Measurements from ENCODE around the gene SAP30BP.

Gene SAP30BP

GRCh38 chr17:75725504-75725903, 58.4 kb downstream of the SAP30BP start:
- Histone ChIP-seq H3K4me1 (ENCODE audit: control insufficient read depth, insufficient read depth, low read length) (no peaks in the 10 kb centered on the region), H3K27me3 (ENCODE audit: control insufficient read depth, insufficient read depth, low read length) (peaks cover 7% of the 10 kb centered on the region), H3K9ac (ENCODE audit: low read depth, low read length) (no peak overlapping the region), H3K9me3 (ENCODE audit: control insufficient read depth, insufficient read depth, low read length) (no peaks in the 10 kb centered on the region), H3K36me3 (ENCODE audit: control insufficient read depth, insufficient read depth, low read length) (no peaks in the 10 kb centered on the region), H3K4me3 (ENCODE audit: low read depth, low read length) (no peak overlapping the region)

GRCh38 chr17:75727391-75727790, 60.3 kb downstream of the SAP30BP start:
- Histone ChIP-seq H3K36me3 (ENCODE audit: control insufficient read depth, insufficient read depth, low read length) (no peaks in the 10 kb centered on the region), H3K27me3 (ENCODE audit: control insufficient read depth, insufficient read depth, low read length) (no peaks in the 10 kb centered on the region), H3K4me1 (ENCODE audit: control insufficient read depth, insufficient read depth, low read length) (no peaks in the 10 kb centered on the region), H3K9me3 (ENCODE audit: control insufficient read depth, insufficient read depth, low read length) (no peaks in the 10 kb centered on the region), H3K9ac (ENCODE audit: low read depth, low read length) (no peak overlapping the region), H3K4me3 (ENCODE audit: low read depth, low read length) (no peak overlapping the region)

GRCh38 chr17:75729351-75729750, 62.2 kb downstream of the SAP30BP start:
- Histone ChIP-seq H3K36me3 (ENCODE audit: control insufficient read depth, insufficient read depth, low read length) (no peaks in the 10 kb centered on the region), H3K27me3 (ENCODE audit: control insufficient read depth, insufficient read depth, low read length) (no peaks in the 10 kb centered on the region), H3K9me3 (ENCODE audit: control insufficient read depth, insufficient read depth, low read length) (no peaks in the 10 kb centered on the region), H3K9ac (ENCODE audit: low read depth, low read length) (no peak overlapping the region), H3K4me3 (ENCODE audit: low read depth, low read length) (no peak overlapping the region), H3K4me1 (ENCODE audit: control insufficient read depth, insufficient read depth, low read length) (no peaks in the 10 kb centered on the region)

- Histone ChIP-seq H3K4me1 (ENCODE audit: control insufficient read depth, insufficient read depth, low read length) (no peaks in the 10 kb centered on the region), H3K9me3 (ENCODE audit: control insufficient read depth, insufficient read depth, low read length) (no peaks in the 10 kb centered on the region), H3K36me3 (ENCODE audit: control insufficient read depth, insufficient read depth, low read length) (no peaks in the 10 kb centered on the region), H3K9ac (ENCODE audit: low read depth, low read length) (no peak overlapping the region), H3K27me3 (ENCODE audit: control insufficient read depth, insufficient read depth, low read length) (no peaks in the 10 kb centered on the region), H3K4me3 (ENCODE audit: low read depth, low read length) (no peak overlapping the region)
Measured at GRCh38 chr17:75730065-75730464, 62.9 kb downstream of the SAP30BP start.

- Histone ChIP-seq H3K9me3 (ENCODE audit: control insufficient read depth, insufficient read depth, low read length) (no peaks in the 10 kb centered on the region), H3K36me3 (ENCODE audit: control insufficient read depth, insufficient read depth, low read length) (no peaks in the 10 kb centered on the region), H3K4me1 (ENCODE audit: control insufficient read depth, insufficient read depth, low read length) (no peaks in the 10 kb centered on the region), H3K4me3 (ENCODE audit: low read depth, low read length) (no peak overlapping the region), H3K27me3 (ENCODE audit: control insufficient read depth, insufficient read depth, low read length) (no peaks in the 10 kb centered on the region), H3K9ac (ENCODE audit: low read depth, low read length) (no peak overlapping the region)
Measured at GRCh38 chr17:75731086-75731715, 64.1 kb downstream of the SAP30BP start.

GRCh38 chr17:75731716-75732498, 64.8 kb downstream of the SAP30BP start:
- no peaks in the 10 kb centered on the region for H3K4me1 ChIP-seq (ENCODE audit: control insufficient read depth, insufficient read depth, low read length)
- H3K9ac ChIP-seq (ENCODE audit: low read depth, low read length): no peak overlapping the region
- no peaks in the 10 kb centered on the region for H3K36me3 ChIP-seq (ENCODE audit: control insufficient read depth, insufficient read depth, low read length)
- no peaks in the 10 kb centered on the region for H3K27me3 ChIP-seq (ENCODE audit: control insufficient read depth, insufficient read depth, low read length)
- no peaks in the 10 kb centered on the region for H3K9me3 ChIP-seq (ENCODE audit: control insufficient read depth, insufficient read depth, low read length)
- no peak overlapping the region for H3K4me3 ChIP-seq (ENCODE audit: low read depth, low read length)

GRCh38 chr17:75733471-75733870, 66.3 kb downstream of the SAP30BP start:
- Histone ChIP-seq H3K9me3 (ENCODE audit: control insufficient read depth, insufficient read depth, low read length) (no peaks in the 10 kb centered on the region), H3K27me3 (ENCODE audit: control insufficient read depth, insufficient read depth, low read length) (no peaks in the 10 kb centered on the region), H3K4me3 (ENCODE audit: low read depth, low read length) (no peak overlapping the region), H3K9ac (ENCODE audit: low read depth, low read length) (no peak overlapping the region), H3K4me1 (ENCODE audit: control insufficient read depth, insufficient read depth, low read length) (no peaks in the 10 kb centered on the region), H3K36me3 (ENCODE audit: control insufficient read depth, insufficient read depth, low read length) (no peaks in the 10 kb centered on the region)

GRCh38 chr17:75734674-75735294, 67.6 kb downstream of the SAP30BP start:
- no peak overlapping the region for H3K9ac ChIP-seq (ENCODE audit: low read depth, low read length)
- H3K36me3 ChIP-seq (ENCODE audit: control insufficient read depth, insufficient read depth, low read length): no peaks in the 10 kb centered on the region
- H3K4me3 ChIP-seq (ENCODE audit: low read depth, low read length): no peak overlapping the region
- no peaks in the 10 kb centered on the region for H3K9me3 ChIP-seq (ENCODE audit: control insufficient read depth, insufficient read depth, low read length)
- no peaks in the 10 kb centered on the region for H3K4me1 ChIP-seq (ENCODE audit: control insufficient read depth, insufficient read depth, low read length)
- H3K27me3 ChIP-seq (ENCODE audit: control insufficient read depth, insufficient read depth, low read length): no peaks in the 10 kb centered on the region

GRCh38 chr17:75736173-75736835, 69.2 kb downstream of the SAP30BP start:
- no peaks in the 10 kb centered on the region for H3K9me3 ChIP-seq (ENCODE audit: control insufficient read depth, insufficient read depth, low read length)
- H3K27me3 ChIP-seq (ENCODE audit: control insufficient read depth, insufficient read depth, low read length): no peaks in the 10 kb centered on the region
- H3K36me3 ChIP-seq (ENCODE audit: control insufficient read depth, insufficient read depth, low read length): no peaks in the 10 kb centered on the region
- no peak overlapping the region for H3K9ac ChIP-seq (ENCODE audit: low read depth, low read length)
- no peak overlapping the region for H3K4me3 ChIP-seq (ENCODE audit: low read depth, low read length)
- H3K4me1 ChIP-seq (ENCODE audit: control insufficient read depth, insufficient read depth, low read length): no peaks in the 10 kb centered on the region

GRCh38 chr17:75737133-75737962, 70.2 kb downstream of the SAP30BP start:
- H3K9me3 ChIP-seq (ENCODE audit: control insufficient read depth, insufficient read depth, low read length): no peaks in the 10 kb centered on the region
- H3K9ac ChIP-seq (ENCODE audit: low read depth, low read length): no peak overlapping the region
- H3K36me3 ChIP-seq (ENCODE audit: control insufficient read depth, insufficient read depth, low read length): no peaks in the 10 kb centered on the region
- no peak overlapping the region for H3K4me3 ChIP-seq (ENCODE audit: low read depth, low read length)
- H3K27me3 ChIP-seq (ENCODE audit: control insufficient read depth, insufficient read depth, low read length): no peaks in the 10 kb centered on the region
- no peaks in the 10 kb centered on the region for H3K4me1 ChIP-seq (ENCODE audit: control insufficient read depth, insufficient read depth, low read length)

- H3K4me3 ChIP-seq (ENCODE audit: low read depth, low read length): no peak overlapping the region
- H3K9ac ChIP-seq (ENCODE audit: low read depth, low read length): no peak overlapping the region
Measured at GRCh38 chr17:75738218-75738802, 71.2 kb downstream of the SAP30BP start.

More at GRCh38 chr17:75738218-75738802, 71.2 kb downstream of the SAP30BP start:
- Histone ChIP-seq H3K27me3 (ENCODE audit: control insufficient read depth, insufficient read depth, low read length) (no peaks in the 10 kb centered on the region), H3K4me1 (ENCODE audit: control insufficient read depth, insufficient read depth, low read length) (no peaks in the 10 kb centered on the region), H3K36me3 (ENCODE audit: control insufficient read depth, insufficient read depth, low read length) (no peaks in the 10 kb centered on the region), H3K9me3 (ENCODE audit: control insufficient read depth, insufficient read depth, low read length) (no peaks in the 10 kb centered on the region)
